H9 (cell line): Measurements from ENCODE around the gene USB1. TPM values are rescaled to one million over a fixed set of nuclear protein-coding genes. Genes with fewer than 3 reads are reported as not detected.
A peak's percentile ranks its signal among the peaks of the same experiment; 100 is the strongest.

ENCODE experiments used
- DNase-seq: peaks from one replicate; pipeline ENCODE4 v3.0.0-alpha.2; 2017
- H2AFZ ChIP-seq: one replicate; pipeline ENCODE4 v1.6.1; 2013; ENCODE audit warnings: mild to moderate bottlenecking, low read length, control low read depth, moderate library complexity
- H2AK5ac ChIP-seq: 2 replicates; pipeline ENCODE4 v1.6.1; 2013; ENCODE audit warnings: low read length, control low read depth, mixed read lengths; ENCODE audit not compliant: insufficient read length
- H2BK120ac ChIP-seq: one replicate; pipeline ENCODE4 v1.6.1; 2013; ENCODE audit warnings: low read depth, mild to moderate bottlenecking, low read length, control low read depth, inconsistent platforms; ENCODE audit not compliant: poor library complexity, severe bottlenecking
- H2BK12ac ChIP-seq: 2 replicates; pipeline ENCODE4 v1.6.1; 2013; ENCODE audit warnings: low read length, control low read depth, mixed read lengths, low read depth; ENCODE audit not compliant: insufficient read length
- H2BK15ac ChIP-seq: 2 replicates; pipeline ENCODE4 v1.6.1; 2013; ENCODE audit warnings: low read depth, low read length, control low read depth
- H2BK20ac ChIP-seq: one replicate; pipeline ENCODE4 v1.6.1; 2013; ENCODE audit warnings: low read depth, mild to moderate bottlenecking, low read length, control low read depth, inconsistent platforms; ENCODE audit not compliant: poor library complexity, severe bottlenecking
- H2BK5ac ChIP-seq: 2 replicates; pipeline ENCODE4 v1.6.1; 2013; ENCODE audit warnings: low read length, control low read depth, mixed read lengths; ENCODE audit not compliant: insufficient read length
- H3K14ac ChIP-seq: 2 replicates; pipeline ENCODE4 v1.6.1; 2013; ENCODE audit warnings: low read length, control low read depth; ENCODE audit not compliant: insufficient read depth
- H3K18ac ChIP-seq: 2 replicates; pipeline ENCODE4 v1.6.1; 2013; ENCODE audit warnings: low read depth, mild to moderate bottlenecking, mixed read lengths, low read length, control low read depth; ENCODE audit not compliant: insufficient read length
- H3K23ac ChIP-seq: 2 replicates; pipeline ENCODE4 v1.6.1; 2013; ENCODE audit warnings: low read length, control low read depth, mixed read lengths, low read depth; ENCODE audit not compliant: insufficient read length
- H3K23me2 ChIP-seq: 2 replicates; pipeline ENCODE4 v1.6.1; 2013; ENCODE audit warnings: low read depth, mild to moderate bottlenecking, mixed read lengths, low read length, control low read depth; ENCODE audit not compliant: insufficient read length, poor library complexity, severe bottlenecking
- H3K27ac ChIP-seq: 2 replicates; pipeline ENCODE4 v1.5.1; 2013; ENCODE audit warnings: low read length, control low read depth, mixed read lengths, low read depth; ENCODE audit not compliant: insufficient read length
- H3K27me3 ChIP-seq: 2 replicates; pipeline ENCODE4 v1.6.1; 2013; ENCODE audit warnings: low read length, control low read depth, inconsistent platforms; ENCODE audit not compliant: insufficient read depth
- H3K4ac ChIP-seq: 2 replicates; pipeline ENCODE4 v1.6.1; 2013; ENCODE audit warnings: low read depth, mild to moderate bottlenecking, control low read depth, inconsistent platforms, low read length, moderate library complexity
- H3K4me1 ChIP-seq: 2 replicates; pipeline ENCODE4 v1.6.1; 2013; ENCODE audit warnings: low read length, control low read depth, inconsistent platforms; ENCODE audit not compliant: insufficient read depth
- H3K4me2 ChIP-seq: 2 replicates; pipeline ENCODE4 v1.6.1; 2013; ENCODE audit warnings: low read length, control low read depth, mixed read lengths; ENCODE audit not compliant: insufficient read length, insufficient read depth
- H3K56ac ChIP-seq: 2 replicates; pipeline ENCODE4 v1.6.1; 2013; ENCODE audit warnings: low read depth, mild to moderate bottlenecking, mixed read lengths, low read length, control low read depth; ENCODE audit not compliant: insufficient read length
- H3K79me1 ChIP-seq: 2 replicates; pipeline ENCODE4 v1.6.1; 2013; ENCODE audit warnings: low read depth, mild to moderate bottlenecking, moderate library complexity, low read length, control low read depth, inconsistent platforms; ENCODE audit not compliant: insufficient read depth, poor library complexity, severe bottlenecking
- H3K79me2 ChIP-seq: 2 replicates; pipeline ENCODE4 v1.6.1; 2013; ENCODE audit warnings: low read length, control low read depth, inconsistent platforms; ENCODE audit not compliant: insufficient read depth
- H3K9ac ChIP-seq: 2 replicates; pipeline ENCODE4 v1.6.1; 2013; ENCODE audit warnings: low read length, control low read depth, mixed read lengths; ENCODE audit not compliant: insufficient read length; ENCODE audit errors: extremely low read depth
- H3K9me3 ChIP-seq: one replicate; pipeline ENCODE4 v1.6.1; 2013; ENCODE audit warnings: low read depth, low read length, inconsistent platforms; ENCODE audit not compliant: control insufficient read depth
- H3T11ph ChIP-seq: one replicate; pipeline ENCODE4 v1.6.1; 2013; ENCODE audit warnings: mild to moderate bottlenecking, low read length, control low read depth, inconsistent platforms
- H4K20me1 ChIP-seq: one replicate; pipeline ENCODE4 v1.6.1; 2013; ENCODE audit not compliant: control insufficient read depth, insufficient read length, insufficient read depth
- H4K5ac ChIP-seq: 2 replicates; pipeline ENCODE4 v1.6.1; 2013; ENCODE audit warnings: low read depth, mild to moderate bottlenecking, mixed read lengths, low read length, control low read depth; ENCODE audit not compliant: insufficient read length
- H4K8ac ChIP-seq: replicated peaks from 2 replicates; pipeline ENCODE4 v1.6.1; 2013; ENCODE audit warnings: low read length, control low read depth, mixed read lengths, low read depth; ENCODE audit not compliant: insufficient read length
- H4K91ac ChIP-seq: 2 replicates; pipeline ENCODE4 v1.6.1; 2013; ENCODE audit warnings: low read depth, mild to moderate bottlenecking, moderate library complexity, mixed read lengths, low read length, control low read depth; ENCODE audit not compliant: insufficient read length
- H3K27ac Mint-ChIP-seq, 3 experiments: 2 replicates in 2 of 3; 3 replicates in 1 of 3; pipeline ENCODE4 v1.8.0; 2020 to 2021; ENCODE audit warnings: mixed read lengths in 3 of 3, mild to moderate bottlenecking in 1 of 3, moderate library complexity in 1 of 3
- H3K27me3 Mint-ChIP-seq: 2 replicates; pipeline ENCODE4 v1.8.0; 2021; ENCODE audit warnings: low read depth, mild to moderate bottlenecking, moderate library complexity, mixed read lengths
- H3K36me3 Mint-ChIP-seq, 3 experiments: 2 replicates in 2 of 3; 3 replicates in 1 of 3; pipeline ENCODE4 v1.8.0; 2020 to 2021; ENCODE audit warnings: low read depth in 3 of 3, mixed read lengths in 3 of 3; ENCODE audit not compliant: insufficient read depth in 1 of 3
- H3K4me1 Mint-ChIP-seq, 2 experiments: 2 replicates each; pipeline ENCODE4 v1.8.0; 2020; ENCODE audit warnings: mixed read lengths in 2 of 2
- H3K4me3 Mint-ChIP-seq, 2 experiments: 2 replicates in 1 of 2; 3 replicates in 1 of 2; pipeline ENCODE4 v1.8.0; 2020 to 2021; ENCODE audit warnings: mild to moderate bottlenecking in 2 of 2, mixed read lengths in 2 of 2, moderate library complexity in 1 of 2
- H3K9me3 Mint-ChIP-seq, 2 experiments: 2 replicates in 1 of 2; 3 replicates in 1 of 2; pipeline ENCODE4 v1.8.0; 2020; ENCODE audit warnings: mild to moderate bottlenecking in 2 of 2, mixed read lengths in 2 of 2, moderate library complexity in 1 of 2
- WGBS: extraction: QIAGEN DNeasy Blood & Tissue Kit; methylation state at CpG from one replicate; pipeline ENCODE4 v1.1.7; 2013; ENCODE audit warnings: missing lambda C conversion rate, low lambda C conversion rate, mixed read lengths; ENCODE audit not compliant: insufficient read length; ENCODE audit errors: extremely low coverage; 5-methylcytosine and 5-hydroxymethylcytosine counted together
- total RNA-seq: library from RNA; stranded (reverse); gene quantifications from 2 replicates; pipeline ENCODE4 v1.2.1, GENCODE V29; 2021
- TF ChIP-seq, protein P1 (sequence below): fragments of 200-600 bp; sonication (generic); conservative IDR thresholded peaks from 3 replicates; pipeline ENCODE4 v1.8.0; 2021; ENCODE audit warnings: antibody characterized with exemption, mild to moderate bottlenecking

USB1 gene
- total RNA-seq, 1 experiment from 2014 or later = 65.0 TPM

DNA sequence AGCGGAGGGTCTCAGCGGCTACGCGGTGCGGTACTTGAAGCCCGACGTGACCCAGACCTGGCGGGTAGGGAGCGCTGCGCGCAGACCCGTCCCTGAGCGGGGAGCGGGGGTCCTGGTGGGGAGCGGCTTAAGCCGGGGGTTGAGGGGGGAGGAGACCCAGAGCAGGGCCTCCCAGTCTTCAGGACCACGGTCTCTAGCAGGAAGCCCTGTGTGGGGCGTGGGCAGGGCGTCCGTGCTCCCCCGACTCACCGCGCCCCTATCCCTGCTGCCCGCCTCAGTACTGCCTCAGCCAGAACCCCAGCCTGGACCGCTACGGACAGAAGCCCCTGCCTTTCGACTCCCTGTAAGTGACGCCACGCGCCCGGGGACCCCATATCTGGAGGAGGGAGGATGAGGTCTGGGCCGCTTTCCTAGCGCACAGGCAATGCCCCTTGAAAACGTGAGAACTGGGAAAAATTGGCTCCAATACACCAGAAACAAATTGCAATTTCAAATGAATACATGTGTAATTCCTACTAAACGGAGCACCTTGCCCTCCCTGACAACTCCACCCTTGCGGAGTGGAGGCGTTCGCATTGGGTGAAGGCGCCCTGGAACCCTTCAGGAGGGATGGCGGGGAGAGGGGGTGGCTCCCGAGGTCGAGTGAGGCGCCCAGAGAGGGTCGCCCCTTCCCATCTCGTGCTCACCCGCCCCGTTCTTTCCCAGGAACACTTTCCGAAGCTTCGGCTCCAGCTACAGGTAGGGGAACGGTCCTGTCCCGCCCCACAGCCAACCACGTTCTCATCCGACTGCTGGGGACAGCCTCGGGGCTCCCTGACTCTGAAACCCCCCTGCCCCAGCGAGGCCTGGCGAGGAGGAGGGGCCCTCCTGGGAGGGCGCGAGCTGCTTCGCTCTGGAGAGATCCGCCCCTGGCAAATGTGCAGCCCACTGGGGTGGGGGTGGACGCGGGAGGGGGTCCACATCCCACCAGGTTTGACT, 15.7 kb upstream of the USB1 start:
- H3K27ac ChIP-seq = no peak overlapping the region

More for the DNA sequence above, 15.7 kb upstream of the USB1 start:
- no peak overlapping the region for H3K23ac ChIP-seq
- no peak overlapping the region for H2AK5ac ChIP-seq
- Mint-ChIP-seq H3K36me3 (no peaks in the 10 kb centered on the region; a peak in 1 of 7 replicates), H3K27me3 (peaks cover 54% of the 10 kb centered on the region), H3K27ac (peak overlapping the region in 1 of 3 experiments; percentile 62; a peak in 1 of 7 replicates), H3K4me3 (peak overlapping the region; percentile 79 to 93), H3K4me1 (peaks cover 3 to 9% of the 10 kb centered on the region in 2 experiments; a peak in 3 of 4 replicates), H3K9me3 (no peaks in the 10 kb centered on the region)
- no peak overlapping the region for H2BK5ac ChIP-seq
- peak overlapping the region; percentile 71 for H3K4me2 ChIP-seq
- peak; percentile 36 for DNase-seq
- TF ChIP-seq, protein P1, sequence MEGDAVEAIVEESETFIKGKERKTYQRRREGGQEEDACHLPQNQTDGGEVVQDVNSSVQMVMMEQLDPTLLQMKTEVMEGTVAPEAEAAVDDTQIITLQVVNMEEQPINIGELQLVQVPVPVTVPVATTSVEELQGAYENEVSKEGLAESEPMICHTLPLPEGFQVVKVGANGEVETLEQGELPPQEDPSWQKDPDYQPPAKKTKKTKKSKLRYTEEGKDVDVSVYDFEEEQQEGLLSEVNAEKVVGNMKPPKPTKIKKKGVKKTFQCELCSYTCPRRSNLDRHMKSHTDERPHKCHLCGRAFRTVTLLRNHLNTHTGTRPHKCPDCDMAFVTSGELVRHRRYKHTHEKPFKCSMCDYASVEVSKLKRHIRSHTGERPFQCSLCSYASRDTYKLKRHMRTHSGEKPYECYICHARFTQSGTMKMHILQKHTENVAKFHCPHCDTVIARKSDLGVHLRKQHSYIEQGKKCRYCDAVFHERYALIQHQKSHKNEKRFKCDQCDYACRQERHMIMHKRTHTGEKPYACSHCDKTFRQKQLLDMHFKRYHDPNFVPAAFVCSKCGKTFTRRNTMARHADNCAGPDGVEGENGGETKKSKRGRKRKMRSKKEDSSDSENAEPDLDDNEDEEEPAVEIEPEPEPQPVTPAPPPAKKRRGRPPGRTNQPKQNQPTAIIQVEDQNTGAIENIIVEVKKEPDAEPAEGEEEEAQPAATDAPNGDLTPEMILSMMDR = no peak
- no peak overlapping the region for H3K14ac ChIP-seq
- no peak overlapping the region for H2BK120ac ChIP-seq
- no peak overlapping the region for H3K56ac ChIP-seq
- H3K9ac ChIP-seq = no peak overlapping the region
- no peak overlapping the region for H4K91ac ChIP-seq
- H4K20me1 ChIP-seq = no peaks in the 10 kb centered on the region
- H3K4me1 ChIP-seq = no peaks in the 10 kb centered on the region
- no peak overlapping the region for H2BK20ac ChIP-seq
- peaks cover 11% of the 10 kb centered on the region; the same call in 1 of the 2 replicates for H3K27me3 ChIP-seq
- no peak overlapping the region for H3T11ph ChIP-seq
- no peaks in the 10 kb centered on the region for H3K9me3 ChIP-seq
- no peak overlapping the region for H3K4ac ChIP-seq
- H3K18ac ChIP-seq = no peak overlapping the region
- no peak overlapping the region for H2AFZ ChIP-seq
- WGBS = no CpG with 5 or more reads among the region's 62 CpGs
- H4K8ac ChIP-seq = no peak overlapping the region
- H3K79me2 ChIP-seq = no peaks in the 10 kb centered on the region
- H3K79me1 ChIP-seq = no peaks in the 10 kb centered on the region
- H3K23me2 ChIP-seq = peaks cover 16% of the 10 kb centered on the region
- H2BK12ac ChIP-seq = no peak overlapping the region
- no peak overlapping the region for H2BK15ac ChIP-seq
- H4K5ac ChIP-seq = no peak overlapping the region
